ENCODE measurements around the gene KANK4.

Gene KANK4

DNA sequence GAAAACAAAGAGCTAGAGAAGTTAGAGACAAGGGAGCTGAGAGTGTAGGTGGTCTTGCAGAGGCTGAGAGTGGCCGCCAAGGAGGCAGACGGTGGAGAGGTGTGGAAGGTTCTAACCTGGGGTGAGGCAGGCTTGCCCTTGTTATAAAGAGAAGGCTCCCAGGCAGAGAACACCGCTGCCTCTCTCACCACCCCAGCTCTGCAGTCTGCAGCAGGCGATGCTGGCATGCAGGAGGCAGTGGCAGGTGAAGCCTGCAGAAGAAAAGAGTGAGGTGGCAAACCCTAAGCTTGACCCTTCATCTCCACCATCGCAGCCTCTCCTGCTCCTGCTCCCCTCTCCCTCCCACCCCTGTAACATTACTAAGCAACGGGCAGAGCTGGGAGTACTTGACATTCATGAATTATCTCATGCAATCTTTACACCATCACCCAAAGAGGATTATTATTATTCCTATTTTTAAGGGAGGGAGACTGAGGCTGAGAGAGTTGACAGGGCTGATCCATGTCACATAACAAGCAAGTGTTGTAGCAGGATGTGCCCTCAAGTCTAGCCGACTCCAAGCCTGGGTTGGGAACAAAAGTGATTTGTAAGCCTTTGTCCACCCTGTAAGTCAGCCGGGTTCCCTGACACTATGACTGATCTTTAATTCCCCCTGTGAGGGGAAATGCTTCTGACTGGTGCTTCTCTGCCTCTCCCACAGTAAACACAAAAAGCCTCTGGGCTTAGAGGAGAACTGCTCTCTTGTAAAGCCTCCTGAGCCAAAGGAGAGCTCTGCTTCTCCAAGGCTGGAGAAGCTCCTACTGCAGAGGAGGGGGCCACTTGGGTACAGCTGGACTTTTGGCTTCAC lies 36.1 kb downstream of the KANK4 start:
- DNase-seq: no peak
- in situ Hi-C loops (cut with HindIII; ENCODE audit: low pct_ligation_motif_present, low pct_unique_long_range_greater_than_20kb, low sequenced_read_pairs): no loop called here

DNA sequence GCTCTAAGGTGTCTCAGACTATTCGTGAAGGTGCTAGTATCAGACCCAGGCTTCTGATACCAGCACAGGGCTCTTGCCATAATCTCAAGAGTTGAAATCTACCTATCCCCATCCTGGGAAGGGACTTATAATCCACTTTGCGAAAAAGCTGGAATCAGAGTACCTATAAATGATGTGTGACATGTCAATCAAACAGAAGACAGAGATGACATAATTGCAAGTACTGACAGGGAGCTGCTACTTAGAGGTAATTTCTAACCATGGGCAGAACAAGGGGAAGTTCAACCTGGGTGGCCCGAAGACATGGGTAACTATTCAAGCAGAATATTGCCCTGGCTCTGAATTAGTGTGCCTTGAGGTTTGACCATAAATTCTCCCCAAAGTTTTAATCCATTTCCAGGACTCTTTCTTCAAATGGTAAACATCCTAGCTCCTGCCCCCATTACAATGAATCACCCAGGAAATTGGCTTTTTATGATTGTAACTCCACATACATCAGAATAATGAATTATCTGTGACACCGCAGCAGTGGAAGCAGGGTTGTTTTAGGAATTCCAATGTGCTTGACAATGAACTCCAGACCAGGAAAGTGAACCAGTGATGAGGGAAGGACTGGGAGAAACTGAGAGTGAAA lies 37.2 kb downstream of the KANK4 start:
- in situ Hi-C loops (cut with HindIII; ENCODE audit: low pct_ligation_motif_present, low pct_unique_long_range_greater_than_20kb, low sequenced_read_pairs): no loop called here
- no peak for DNase-seq

GRCh38 chr1:62280960-62281465 lies 38.2 kb downstream of the KANK4 start:
- no peak for DNase-seq
- in situ Hi-C loops (cut with HindIII; ENCODE audit: low pct_ligation_motif_present, low pct_unique_long_range_greater_than_20kb, low sequenced_read_pairs): no loop called here

DNA sequence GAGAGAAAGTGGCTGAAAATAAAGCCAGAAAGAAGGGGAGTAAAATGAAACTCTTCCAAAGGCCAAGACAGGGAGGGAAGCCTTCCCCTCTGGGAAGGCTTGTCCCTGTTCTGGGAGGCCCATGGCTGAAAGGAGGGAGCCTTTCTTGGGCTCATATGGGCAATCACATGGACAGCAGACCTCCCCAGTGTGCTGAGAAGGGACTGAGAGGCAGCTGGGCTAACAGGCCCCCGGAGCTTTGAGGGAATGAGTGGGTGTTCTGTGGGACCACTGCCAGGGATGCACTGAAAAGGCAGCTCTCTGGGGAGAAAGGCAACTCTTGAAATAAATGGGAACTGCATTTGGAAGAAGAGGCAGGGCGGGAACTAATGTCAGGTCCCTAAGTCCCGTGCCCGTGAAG lies 39.1 kb downstream of the KANK4 start:
- no peak for DNase-seq

DNA sequence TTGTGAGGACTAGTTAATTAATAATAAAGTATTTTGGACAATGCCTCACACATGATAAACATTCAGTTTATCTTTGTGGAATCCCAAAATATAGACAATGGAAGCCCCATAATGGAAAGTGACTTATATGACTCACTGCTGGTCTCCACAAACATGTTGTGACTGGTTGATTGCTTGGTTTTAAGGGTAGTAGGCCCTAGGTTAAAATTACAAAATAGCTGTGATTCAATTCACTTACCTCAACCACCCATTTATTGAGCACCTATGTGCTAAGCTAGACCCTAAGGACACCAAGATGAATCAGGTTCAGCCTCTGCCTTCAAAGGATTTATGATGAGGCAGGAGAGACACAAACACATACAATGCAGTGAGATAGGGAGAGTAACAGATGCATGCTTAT lies 42.4 kb downstream of the KANK4 start:
- in situ Hi-C loops (cut with HindIII; ENCODE audit: low pct_ligation_motif_present, low pct_unique_long_range_greater_than_20kb, low sequenced_read_pairs): no loop called here
- DNase-seq: no peak

More for the DNA sequence above, 39.1 kb downstream of the KANK4 start:
- in situ Hi-C loops (cut with HindIII; ENCODE audit: low pct_ligation_motif_present, low pct_unique_long_range_greater_than_20kb, low sequenced_read_pairs): no loop called here

GRCh38 chr1:62274496-62275485 lies 44.4 kb downstream of the KANK4 start:
- in situ Hi-C loops (cut with HindIII; ENCODE audit: low pct_ligation_motif_present, low pct_unique_long_range_greater_than_20kb, low sequenced_read_pairs): no loop called here
- no peak for DNase-seq

DNA sequence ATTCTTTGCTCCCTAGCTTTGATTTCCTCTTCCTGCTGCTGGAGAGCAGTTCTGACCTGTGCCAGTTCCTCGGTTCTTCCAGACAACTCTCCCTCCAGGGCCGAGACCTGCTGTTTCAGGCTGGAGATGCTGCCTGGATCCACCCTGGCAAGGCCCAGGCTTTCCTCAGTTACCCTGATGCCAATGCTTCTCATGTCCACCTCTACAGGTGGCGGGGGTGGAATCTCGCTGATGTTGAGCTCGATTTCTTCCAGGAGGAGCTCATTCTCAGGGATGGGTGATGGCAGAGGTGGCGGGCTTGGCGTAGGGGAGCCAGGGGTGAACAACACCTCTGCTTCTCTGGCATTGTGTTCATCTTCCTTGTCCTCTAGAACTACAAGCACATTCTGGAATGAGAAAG lies 45.3 kb downstream of the KANK4 start:
- in situ Hi-C loops (cut with HindIII; ENCODE audit: low pct_ligation_motif_present, low pct_unique_long_range_greater_than_20kb, low sequenced_read_pairs): no loop called here
- DNase-seq: no peak

DNA sequence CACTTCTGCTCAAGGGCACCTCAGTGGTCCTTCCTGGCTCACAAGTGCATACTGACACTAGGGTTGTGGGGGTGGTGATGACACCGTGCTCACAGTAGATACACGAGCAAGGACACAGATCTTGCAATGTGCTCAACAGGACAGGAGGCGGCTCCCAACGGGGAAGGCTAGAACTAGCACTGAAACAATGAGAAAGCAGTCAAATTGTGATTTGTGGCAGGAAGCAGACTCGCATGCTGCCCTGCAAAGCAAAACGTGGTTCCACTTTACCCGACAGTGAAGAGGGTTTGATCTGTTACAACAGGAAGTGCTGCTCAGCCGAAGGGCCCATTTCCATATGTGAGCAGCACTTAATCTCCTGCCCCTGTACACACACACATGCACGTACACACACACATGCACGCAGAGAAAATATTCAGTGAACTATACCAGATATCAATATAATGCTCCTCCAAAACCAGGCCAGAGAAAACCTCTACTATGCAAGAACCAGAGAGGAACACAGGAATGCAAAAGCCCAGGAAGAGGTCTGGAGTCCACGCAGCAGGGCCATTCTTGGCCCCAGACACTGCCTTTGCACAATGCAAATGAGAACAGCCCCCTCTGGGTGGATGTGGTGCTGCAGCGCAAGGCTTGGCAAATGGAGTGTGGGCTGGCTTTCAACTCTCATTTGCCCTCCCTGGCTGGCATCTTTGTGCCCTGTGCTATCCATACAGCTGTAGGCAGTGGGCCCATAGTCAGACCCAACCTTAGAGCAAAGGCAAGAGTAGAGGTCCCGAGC lies 47.1 kb downstream of the KANK4 start:
- in situ Hi-C loops (cut with HindIII; ENCODE audit: low pct_ligation_motif_present, low pct_unique_long_range_greater_than_20kb, low sequenced_read_pairs): no loop called here
- DNase-seq: no peak

GRCh38 chr1:62271134-62271533 lies 48.1 kb downstream of the KANK4 start:
- no peak for DNase-seq
- in situ Hi-C loops (cut with HindIII; ENCODE audit: low pct_ligation_motif_present, low pct_unique_long_range_greater_than_20kb, low sequenced_read_pairs): no loop called here

DNA sequence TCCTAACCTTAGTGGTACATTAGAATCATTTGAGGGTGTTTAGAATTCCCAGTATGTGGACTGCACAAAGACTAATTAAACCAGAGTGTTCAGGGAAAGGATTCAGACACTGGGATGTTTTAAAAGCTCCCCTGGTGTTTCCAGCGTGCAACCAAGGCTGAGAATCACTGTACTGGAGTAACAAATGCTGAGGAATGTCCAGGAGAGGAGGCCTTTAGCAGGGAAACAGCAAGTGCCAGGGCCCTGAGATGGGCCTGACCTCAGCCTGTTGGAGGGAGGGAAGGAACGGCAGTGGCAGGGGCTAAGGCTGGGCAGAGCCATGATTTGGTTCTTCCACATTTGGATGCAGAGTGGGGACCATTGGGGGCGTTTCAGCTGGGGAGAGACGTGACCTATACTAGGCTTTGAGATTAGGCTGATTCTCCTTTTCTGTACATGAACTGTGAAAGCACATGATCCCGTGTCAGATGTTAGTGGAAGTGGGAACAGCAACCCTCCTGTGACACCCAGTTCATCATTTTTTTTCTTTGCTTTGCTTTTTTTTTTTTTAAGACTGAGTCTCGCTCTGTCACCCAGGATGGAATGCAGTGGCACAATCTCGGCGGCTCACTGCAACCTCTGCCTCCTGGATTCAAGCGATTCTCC lies 49.3 kb downstream of the KANK4 start:
- DNase-seq: no peak
- in situ Hi-C loops (cut with HindIII; ENCODE audit: low pct_ligation_motif_present, low pct_unique_long_range_greater_than_20kb, low sequenced_read_pairs): no loop called here

- DNase-seq: no peak
- in situ Hi-C loops (cut with HindIII; ENCODE audit: low pct_ligation_motif_present, low pct_unique_long_range_greater_than_20kb, low sequenced_read_pairs): no loop called here
These were observed 49.8 kb downstream of the KANK4 start for GRCh38 chr1:62269439-62269838.

GRCh38 chr1:62268315-62268714 lies 50.9 kb downstream of the KANK4 start:
- no peak for DNase-seq

GRCh38 chr1:62265956-62266935 lies 53.0 kb downstream of the KANK4 start:
- DNase-seq: no peak
- in situ Hi-C loops (cut with HindIII; ENCODE audit: low pct_ligation_motif_present, low pct_unique_long_range_greater_than_20kb, low sequenced_read_pairs): no loop called here

More at GRCh38 chr1:62268315-62268714, 50.9 kb downstream of the KANK4 start:
- in situ Hi-C loops (cut with HindIII; ENCODE audit: low pct_ligation_motif_present, low pct_unique_long_range_greater_than_20kb, low sequenced_read_pairs): no loop called here

DNA sequence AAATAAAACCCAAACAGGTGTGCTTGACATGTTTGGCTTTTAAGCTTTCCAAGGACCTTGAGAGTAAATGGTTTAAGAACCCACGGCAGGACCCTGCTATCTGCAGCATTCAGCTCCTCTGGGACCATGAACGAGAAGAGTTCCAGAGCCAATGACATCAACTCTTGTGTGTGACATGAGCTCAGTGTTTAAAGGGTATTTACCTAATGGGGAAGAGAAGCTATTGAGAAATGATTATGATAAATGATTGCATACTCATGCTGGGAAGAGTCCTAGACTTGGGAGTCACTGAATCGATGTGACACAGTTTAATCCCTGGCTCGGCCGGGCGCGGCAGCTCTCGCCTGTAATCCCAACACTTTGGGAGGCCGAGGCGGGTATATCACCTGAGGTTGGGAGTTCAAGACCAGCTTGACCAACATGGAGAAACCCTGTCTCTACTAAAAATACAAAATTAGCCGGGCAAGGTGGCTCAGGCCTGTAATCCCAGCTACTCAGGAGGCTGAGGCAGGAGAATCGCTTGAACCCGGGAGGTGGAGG lies 55.4 kb downstream of the KANK4 start:
- DNase-seq: no peak
- in situ Hi-C loops (cut with HindIII; ENCODE audit: low pct_ligation_motif_present, low pct_unique_long_range_greater_than_20kb, low sequenced_read_pairs): no loop called here

GRCh38 chr1:62263006-62263813 lies 56.0 kb downstream of the KANK4 start:
- in situ Hi-C loops (cut with HindIII; ENCODE audit: low pct_ligation_motif_present, low pct_unique_long_range_greater_than_20kb, low sequenced_read_pairs): no loop called here
- no peak for DNase-seq

DNA sequence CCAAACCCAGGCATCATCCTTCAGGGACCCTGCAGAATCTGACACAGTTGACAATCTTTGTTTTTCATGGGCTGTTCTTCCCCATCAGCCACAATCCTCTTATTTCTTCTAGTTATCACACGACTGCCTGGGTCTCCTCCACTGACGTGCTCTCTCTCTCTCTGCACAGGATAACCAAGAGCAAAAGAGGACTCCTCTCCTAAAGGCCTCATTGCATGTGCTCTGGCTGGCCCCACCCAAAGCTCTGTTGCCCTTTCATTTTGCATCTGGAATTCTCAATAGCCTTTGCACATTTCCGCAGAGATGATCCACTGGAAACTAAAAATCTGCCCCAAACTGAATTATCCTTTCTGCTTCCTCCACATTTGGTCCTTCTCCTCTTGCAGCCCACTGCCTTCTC lies 58.5 kb downstream of the KANK4 start:
- DNase-seq: no peak
- in situ Hi-C loops (cut with HindIII; ENCODE audit: low pct_ligation_motif_present, low pct_unique_long_range_greater_than_20kb, low sequenced_read_pairs): no loop called here

Data from ACHN (cell line).